Cardiac septum (tissue), 1 donor: ENCODE data around the gene VEGFD. TPM values are rescaled to one million over a fixed set of nuclear protein-coding genes. Genes with fewer than 3 reads are reported as not detected.

Source experiments
- DNase-seq: peaks from one replicate; pipeline ENCODE4 v3.0.0-alpha.2; 2020; ENCODE audit warnings: low spot score
- intact Hi-C: fragments of 100-400 bp; cut with DNase I; formaldehyde crosslinking; loops from one replicate; pipeline ENCODE4 v1.14.0; 2022
- long read RNA-seq: library from polyadenylated mRNA; unstranded; transcript quantifications from one replicate; pipeline ENCODE4 v2.0.0, GENCODE V29; 2021
- total RNA-seq: library from RNA; stranded (reverse); fragmentation: NEBNext Ultra II Directional; extraction: Animal tissue kit (Norgen Biotek cat#: 25700); gene quantifications from one replicate; pipeline ENCODE4 v1.2.1, GENCODE V29; 2021
- donor health status: DM: no; HTN: no; CAD: no.

The VEGFD gene, protein sequence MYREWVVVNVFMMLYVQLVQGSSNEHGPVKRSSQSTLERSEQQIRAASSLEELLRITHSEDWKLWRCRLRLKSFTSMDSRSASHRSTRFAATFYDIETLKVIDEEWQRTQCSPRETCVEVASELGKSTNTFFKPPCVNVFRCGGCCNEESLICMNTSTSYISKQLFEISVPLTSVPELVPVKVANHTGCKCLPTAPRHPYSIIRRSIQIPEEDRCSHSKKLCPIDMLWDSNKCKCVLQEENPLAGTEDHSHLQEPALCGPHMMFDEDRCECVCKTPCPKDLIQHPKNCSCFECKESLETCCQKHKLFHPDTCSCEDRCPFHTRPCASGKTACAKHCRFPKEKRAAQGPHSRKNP
- 1.3 TPM for total RNA-seq
- long read RNA-seq, partial matches to known transcripts = 0 of 2 reads
- long read RNA-seq, other reads (novel, unspliced or antisense) = 1 of 2 reads

DNA sequence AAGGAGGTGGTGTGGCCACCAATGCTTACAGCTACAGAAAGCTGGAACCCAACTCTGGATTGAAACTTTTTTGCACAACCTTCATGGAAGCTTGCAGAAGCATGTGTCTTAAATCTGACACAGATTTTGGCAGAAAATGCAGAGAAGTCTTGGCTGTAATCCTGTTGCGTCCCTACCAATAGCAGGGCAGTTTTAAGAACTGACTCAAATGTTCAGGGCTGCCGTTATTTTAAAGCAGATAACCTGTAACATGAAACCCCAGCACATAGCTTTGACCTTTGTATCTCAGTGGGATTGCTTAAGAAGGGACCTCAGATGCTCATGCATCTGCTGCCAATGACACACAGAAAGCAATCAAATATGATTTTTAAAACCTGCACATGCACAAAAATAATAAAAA is at the start of gene VEGFD:
VEGFD (minus strand) TSS at position 110 of the 400 bp plus-strand sequence. CDS start 467 bp downstream, outside the sequence.
- no peak for DNase-seq
- intact Hi-C loops = no loop called here

DNA sequence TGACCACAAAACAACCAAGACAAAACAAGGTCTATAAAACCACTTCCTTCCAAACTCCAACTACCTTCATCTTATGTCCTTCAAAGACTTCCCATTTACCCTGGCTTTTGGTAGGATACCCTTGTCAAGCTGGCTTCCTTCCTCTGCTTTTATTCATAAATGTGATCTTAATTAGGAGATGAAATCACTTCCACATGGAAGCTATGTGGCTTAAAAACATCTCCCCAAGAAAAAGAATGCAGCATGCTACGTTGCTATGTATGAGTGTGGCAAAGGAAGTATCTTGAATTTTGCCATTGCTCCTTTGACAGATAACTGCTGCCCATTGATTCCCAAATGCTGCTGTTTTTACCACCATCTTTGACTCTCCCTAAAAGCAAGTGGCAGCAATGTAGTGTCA is 46.4 kb upstream of the VEGFD start:
- intact Hi-C loops = no loop called here
- no peak for DNase-seq

DNA sequence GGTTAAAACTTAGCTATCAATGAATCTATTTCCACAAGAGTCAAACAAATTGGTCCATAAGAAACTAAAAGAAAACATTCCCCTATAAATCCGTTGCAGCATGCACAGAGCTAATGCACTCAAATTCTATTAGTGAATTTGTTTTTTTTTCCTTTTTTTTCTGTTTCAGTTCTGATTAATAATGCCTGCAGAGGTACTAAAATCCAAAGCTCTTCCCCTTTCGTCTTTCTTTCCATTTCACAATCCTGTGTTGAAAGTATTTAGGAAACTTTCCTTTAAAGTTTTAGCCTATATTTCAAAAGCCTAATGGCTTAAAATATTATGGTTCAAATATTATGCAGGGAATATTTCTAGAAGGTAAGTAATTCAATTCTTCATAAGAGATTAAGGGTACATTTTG is 45.9 kb upstream of the VEGFD start:
- DNase-seq = no peak
- intact Hi-C loops = no loop called here

DNA sequence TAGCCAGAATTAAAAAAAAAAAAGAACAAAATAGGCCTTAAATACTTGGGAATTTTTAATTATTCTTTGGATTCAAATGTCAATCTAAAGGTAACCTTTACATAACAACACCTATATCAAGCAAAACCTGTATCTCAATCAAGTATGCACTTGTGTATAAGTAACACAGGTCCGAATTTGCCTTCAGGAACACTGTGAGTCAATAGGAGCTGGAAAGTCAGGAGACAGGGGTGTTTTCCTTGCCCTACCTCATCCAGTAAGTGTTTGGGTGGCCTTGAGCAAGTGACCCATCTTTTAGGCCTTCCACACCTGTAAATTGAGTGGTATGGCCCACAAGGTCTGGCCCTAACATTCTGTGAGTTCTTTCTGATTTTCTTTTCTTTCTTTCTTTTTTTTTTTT is 40.8 kb upstream of the VEGFD start:
- intact Hi-C loops = no loop called here
- no peak for DNase-seq

DNA sequence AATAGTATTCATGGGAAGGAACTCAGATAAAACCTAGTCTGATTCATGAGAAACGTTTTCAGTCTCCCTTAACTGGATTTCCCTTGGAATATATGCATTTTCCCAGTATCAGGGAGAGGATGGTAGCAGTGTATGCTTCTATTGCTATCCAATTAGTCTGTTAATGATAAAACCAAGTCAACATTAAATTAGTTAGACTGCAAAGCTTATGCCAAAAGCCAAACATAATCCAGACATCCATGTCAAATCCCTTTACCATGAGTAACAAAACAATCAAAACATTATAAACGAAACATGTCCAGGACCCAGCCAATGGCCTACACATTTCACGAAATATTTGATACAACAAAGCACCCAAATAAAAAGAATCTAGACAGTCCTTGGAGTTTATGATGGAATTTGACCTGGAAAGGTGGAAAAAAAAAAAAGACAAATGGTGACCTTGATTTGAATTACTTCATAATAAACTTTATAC is 34.5 kb upstream of the VEGFD start:
- intact Hi-C loops = no loop called here
- no peak for DNase-seq

DNA sequence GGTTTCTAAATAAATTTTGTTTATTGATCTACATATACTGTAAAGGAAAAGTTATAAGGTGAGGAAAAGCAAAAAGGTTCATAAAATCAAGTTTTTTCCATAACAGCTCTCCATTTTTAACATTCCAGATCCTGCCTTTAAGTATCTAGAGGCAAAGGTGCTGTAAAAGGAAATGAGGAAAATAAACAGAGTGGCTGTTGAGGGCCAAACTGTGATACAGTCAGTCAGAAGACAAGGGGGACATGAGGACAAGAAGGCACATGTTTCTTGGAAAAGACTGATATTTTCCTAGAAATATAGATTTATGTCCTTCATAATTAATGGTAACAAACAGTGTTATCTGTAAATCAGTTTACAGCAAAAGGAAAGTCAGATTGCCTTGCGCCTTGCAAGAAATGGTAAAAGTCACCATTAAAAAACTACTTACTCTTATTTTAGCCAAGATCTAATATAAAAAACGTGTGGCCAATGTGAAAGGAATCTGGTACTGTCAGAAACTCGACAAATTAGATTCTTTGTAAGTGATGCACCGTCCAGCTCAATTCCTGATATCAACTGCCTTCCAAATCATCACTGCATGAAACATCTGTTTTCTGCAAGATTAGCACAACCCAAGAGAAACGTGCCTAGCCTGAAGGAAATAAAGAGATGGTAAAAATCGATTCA is 34.0 kb upstream of the VEGFD start:
- DNase-seq = no peak
- intact Hi-C loops = no loop called here

DNA sequence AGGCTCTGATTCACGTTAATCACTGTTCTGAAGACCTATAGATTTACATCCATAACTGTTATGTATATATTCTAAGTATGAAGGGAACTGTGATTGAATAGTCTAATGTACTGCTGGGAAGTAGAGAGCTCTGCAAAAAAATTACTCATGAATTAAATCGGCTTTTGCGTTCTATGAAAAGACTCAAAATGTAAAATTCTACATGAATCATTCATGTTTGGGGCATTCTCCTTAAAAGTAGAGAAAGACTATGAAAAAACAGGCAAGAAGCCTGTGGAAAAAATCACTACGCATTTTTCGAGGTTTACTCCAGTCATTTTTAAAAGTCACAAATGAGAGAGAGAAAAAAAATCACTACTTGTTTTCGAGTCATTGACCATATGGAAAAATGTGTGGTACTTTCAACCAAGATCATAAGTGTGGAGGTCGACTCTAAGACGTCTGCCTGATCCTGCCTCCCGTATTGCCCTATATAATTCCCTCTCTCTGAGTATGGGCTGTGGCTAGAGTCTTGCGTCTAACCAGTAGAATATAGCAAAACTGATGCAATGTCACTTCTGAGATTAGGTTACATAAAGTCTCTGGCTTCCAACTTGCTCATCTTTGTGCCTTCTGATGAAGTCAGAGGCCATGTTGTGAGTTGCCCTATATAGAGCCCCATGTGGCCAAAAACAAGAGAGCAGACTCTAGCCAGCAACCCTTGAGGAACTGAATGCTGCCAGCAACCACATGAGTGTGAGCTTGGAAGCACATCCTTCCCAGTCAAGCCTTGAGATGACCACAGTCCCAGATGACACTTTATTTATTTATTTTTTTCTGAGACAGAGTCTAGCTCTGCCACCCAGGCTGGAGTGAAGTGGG is 32.1 kb upstream of the VEGFD start:
- DNase-seq = no peak
- intact Hi-C loops = no loop called here

DNA sequence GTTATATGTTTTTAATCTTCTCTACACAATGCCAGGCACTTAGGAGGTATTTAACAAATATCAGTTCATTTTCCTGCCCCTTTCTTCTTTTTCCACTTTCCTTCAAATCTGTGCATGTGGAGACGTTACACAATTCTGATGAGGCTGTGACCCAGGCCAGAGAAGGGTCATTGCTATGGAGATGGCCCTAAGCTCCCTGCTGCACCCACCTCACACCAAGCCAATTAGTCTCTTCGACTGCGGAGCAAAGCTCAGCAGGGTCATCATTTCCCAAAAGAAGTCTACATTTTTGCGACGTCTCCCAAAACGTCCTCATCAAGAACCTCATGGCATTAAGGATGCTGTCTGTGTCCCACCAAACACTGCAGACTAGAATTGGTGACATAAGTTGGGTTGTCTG is 28.9 kb upstream of the VEGFD start:
- intact Hi-C loops = no loop called here

DNA sequence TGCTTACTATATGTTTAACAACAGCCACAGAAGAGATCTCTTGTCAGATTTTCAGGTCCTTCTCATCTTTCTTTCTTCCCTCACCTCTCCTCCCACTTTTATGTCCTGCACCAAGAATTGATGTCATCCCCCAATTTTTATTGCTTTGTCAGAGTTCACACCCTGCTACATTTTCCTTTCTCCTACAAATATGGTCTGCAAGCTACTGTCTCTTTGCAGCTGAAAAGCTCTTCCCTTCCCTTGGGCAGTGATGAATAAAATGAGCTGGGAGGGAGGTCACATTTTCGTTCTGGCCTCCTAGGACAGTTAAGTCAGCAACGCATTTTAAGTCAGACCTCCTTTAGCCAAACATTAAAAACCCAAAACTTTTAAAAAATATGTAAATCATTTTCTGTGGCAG is 26.7 kb upstream of the VEGFD start:
- intact Hi-C loops = no loop called here
- no peak for DNase-seq

More for the DNA sequence above, 28.9 kb upstream of the VEGFD start:
- DNase-seq = no peak

DNA sequence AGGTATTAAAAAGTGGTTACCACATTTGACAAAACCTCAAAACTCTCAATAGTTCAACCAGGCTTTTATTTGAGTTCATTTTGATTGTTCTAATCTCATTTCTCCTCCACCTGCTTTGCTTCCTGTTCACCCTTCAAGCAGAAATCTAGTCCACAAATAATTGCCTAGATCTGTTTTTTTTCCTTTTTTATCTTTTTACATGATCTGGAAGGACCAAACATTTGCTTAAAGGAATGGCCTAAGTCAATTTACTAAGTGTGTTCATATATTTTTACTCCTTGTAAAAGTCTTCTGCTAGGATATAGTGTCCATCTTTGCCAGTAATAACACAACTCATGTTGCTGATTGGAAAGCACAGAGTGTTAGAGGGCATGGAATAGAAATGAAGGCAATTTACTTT is 26.2 kb upstream of the VEGFD start:
- no peak for DNase-seq
- intact Hi-C loops = no loop called here

DNA sequence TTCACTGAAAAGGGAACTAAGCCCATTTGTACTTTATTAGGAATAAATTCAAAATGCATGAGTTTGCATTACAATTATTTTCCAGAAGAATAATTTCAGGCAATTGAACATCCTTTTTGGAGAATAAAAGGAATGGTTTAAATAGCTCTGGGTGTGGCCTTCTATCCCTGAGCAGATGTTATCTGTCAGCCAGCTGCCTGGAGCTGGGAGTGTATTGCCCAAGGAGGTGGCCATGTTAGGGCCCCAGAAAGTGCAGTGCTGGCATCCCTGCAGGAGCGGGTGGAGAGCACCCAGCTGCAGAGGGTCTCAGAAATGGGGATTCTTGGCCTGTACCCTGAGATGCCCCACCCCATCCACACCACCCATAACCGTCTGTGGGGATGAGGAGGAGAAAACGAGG is 21.6 kb upstream of the VEGFD start:
- intact Hi-C loops = no loop called here
- no peak for DNase-seq

DNA sequence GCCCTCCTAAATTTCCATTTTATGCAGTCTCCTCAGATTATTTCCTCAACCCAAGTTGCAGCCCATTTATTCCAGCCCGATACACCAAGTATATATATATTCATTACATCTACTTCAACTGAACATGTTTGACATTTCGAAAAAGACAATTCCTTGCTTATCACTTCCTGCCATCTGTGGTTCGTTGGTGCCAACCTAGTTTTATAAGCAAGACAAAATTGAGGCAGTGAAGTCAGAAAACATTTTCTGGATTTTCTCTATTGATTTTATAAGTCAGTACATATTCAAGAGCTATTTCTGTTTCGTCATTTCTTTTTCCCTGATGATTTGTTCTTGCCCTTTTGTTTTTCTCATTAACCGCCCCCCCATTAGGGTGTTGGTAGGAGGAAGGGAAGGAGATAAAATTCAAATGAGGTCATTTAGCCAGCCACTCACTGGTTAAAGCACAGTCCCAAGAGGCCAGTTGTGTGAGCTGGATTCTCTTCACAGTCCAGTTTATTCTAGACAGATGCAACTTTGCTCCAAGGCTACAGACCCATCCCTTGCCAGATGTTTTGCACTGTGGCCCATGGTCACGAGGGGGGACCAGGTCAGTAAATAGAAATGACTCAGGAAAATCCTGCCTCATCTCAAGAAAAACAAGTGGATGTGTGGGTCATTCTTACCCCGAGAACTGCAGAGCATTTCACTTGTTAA is 20.3 kb upstream of the VEGFD start:
- intact Hi-C loops = no loop called here
- DNase-seq = no peak

DNA sequence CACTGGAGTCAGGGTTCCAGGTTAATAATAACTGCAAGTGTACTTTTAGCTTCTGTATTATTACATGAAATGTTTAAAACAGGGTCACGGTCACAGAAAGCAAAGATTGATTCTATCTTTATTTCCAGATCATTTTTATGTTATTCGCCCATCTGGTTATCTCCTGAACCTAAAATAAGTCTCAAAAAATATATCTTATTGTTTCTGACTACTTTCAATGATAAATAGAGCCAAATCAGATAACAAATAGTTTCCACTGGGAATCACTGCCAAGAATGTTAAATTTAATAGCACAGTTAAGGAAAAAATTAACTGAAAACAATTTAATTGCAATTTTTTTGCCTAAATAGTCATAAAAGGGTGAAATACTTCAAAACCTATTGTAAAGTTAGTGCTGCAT is 17.2 kb upstream of the VEGFD start:
- intact Hi-C loops = no loop called here
- DNase-seq = no peak

DNA sequence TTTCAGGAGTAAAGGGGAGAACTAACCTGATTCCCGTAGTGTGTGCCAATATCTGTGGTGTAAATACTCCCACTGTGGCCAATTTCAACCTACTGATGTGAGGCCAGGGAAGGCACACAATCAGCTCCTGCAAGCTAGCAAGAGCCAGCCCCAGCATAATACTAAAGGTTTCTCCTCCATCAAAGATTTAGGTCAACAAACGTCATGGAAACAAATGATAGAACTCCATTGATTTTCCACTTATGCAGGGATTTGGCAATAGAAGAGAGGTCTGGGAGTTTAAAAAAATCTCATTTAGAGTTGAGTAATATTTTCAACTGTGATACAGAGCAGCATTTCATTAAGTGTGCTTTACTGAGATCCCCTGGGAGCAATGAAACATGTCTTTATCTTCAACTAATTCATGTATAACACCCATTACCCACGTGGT is 15.8 kb upstream of the VEGFD start:
- intact Hi-C loops = no loop called here
- DNase-seq = no peak

DNA sequence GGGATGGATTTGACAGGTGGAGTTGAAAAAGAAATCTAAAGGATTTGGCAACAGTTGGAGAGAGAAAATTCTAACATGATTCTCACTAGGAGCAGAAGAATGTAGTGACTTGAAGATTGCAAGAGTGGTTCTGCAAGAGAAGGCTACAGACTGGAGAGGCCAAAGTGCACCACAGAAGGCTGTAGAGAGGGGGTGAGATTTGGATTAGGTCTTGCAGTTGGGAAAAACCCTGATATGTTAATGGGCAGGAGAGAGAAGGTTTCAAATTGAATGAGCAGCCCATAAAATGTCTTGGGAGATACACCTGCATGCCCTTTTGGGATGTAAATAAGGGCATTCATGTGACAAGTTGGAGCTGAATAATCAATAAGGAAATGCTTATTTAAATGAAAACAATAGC is 14.7 kb upstream of the VEGFD start:
- DNase-seq = no peak
- intact Hi-C loops = no loop called here

DNA sequence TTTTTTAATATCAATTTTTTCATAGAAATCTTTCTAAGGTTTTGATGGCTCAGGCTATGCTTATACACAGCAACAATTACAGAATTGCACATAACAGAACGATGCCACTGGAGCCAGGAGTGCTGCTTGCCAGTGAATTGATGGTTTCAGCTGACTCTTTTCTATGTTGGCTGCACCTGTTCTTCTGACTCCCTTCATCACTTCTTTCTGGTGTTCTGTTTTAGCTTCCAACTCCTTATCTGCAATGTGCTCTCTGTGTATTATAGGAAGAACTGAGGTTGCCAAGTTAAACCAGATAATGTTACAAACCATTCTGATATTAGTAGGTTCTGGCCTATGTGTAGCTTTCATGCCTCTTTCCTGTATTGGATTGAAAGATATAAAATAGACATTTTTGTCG is 11.6 kb upstream of the VEGFD start:
- no peak for DNase-seq
- intact Hi-C loops = no loop called here

DNA sequence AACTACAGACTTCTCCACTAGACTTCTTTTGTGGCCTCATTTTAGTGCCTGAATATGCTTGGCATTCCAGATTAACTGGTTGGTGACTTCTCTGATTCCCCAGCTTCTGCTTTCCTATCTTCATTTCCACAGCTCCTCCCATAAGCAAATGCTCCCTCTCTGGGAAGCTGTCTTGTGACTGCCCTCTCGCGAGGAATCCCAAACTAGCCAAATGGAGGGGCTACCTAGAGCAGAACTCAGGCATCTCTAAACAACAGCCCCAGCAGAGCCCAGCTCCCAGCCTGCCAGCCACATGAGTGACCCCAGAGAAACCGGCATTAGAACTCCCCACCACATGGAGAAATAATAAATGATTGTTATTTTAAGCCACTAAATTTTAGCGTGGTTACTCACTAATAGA is 7.6 kb upstream of the VEGFD start:
- intact Hi-C loops = no loop called here
- no peak for DNase-seq

DNA sequence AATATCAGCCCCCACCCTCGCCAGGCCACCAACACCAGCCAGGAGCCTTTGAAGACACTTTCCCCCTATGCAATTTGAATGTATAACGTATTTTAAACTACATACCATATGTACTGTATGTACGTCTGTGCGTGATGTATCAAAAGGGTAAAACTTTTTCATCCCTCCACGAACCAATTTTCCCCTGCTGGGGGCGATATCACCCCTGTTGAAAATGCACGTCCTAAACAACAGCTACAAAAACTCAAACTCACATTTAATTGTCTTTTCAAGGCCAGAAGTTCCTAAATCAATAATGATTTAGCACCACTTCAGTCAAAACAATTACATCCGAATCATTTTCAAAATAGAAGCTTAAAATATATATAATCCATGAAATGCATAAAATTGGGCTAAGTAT is 1.4 kb downstream of the VEGFD start:
- intact Hi-C loops = no loop called here
- DNase-seq = no peak

DNA sequence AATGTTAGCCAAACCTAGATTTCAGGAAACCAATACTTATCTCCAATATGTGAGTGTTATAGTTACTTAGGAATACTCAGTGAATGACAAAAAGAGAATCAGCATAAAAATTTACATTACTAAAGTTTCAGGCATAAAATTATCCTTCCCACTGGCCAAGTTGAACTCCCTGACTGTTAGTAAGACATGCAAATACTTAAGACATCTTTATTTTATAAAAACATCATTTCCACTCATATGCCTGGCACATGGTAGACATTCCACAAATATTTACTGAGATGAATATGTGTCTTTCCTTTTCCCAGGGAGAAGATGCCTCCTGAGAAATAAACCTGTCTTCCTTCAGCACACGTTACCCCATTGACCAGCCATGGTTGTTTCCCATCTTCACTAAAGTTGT is 7.3 kb downstream of the VEGFD start:
- intact Hi-C loops = no loop called here

DNA sequence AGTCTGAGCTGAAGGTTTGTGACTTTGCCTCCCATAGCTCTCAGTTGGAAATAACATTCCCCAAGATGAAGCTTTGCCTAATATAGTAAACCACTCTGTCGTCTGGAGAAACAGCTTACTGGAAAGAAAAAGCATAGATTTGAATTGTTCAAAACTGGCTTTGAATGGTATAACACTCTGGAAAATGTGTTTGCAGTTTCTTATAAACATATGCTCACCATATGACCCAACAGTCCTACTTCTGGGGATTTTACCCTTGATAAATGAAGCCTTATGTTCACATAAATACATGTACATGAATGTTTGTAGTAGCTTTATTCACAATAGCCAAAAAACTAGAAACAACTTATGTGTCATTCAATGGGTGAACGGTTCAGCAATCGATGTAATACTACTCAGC is 10.2 kb downstream of the VEGFD start:
- no peak for DNase-seq
- intact Hi-C loops = no loop called here

More for the DNA sequence above, 7.3 kb downstream of the VEGFD start:
- DNase-seq = no peak
